HG03064 (cell line): Measurements from ENCODE around the gene PRPH2.
"Not testable (repeated sequence)": the region's sequence is repeated elsewhere in the genome, so short reads cannot be mapped to it uniquely, and the experiment has no call there.

Source experiments
- ATAC-seq: cut with Tn5 transposase; IDR thresholded peaks from one replicate; pipeline ENCODE4 v1.9.1; 2021; ENCODE audit warnings: low read depth; ENCODE audit not compliant: unreplicated experiment

PRPH2 gene

GRCh38 chr6:42742116-42742894, 19.9 kb upstream of the PRPH2 start:
- ATAC-seq: no peak

GRCh38 chr6:42740725-42741124, 18.3 kb upstream of the PRPH2 start:
- ATAC-seq: no peak

- no peak for ATAC-seq
These were observed 13.6 kb upstream of the PRPH2 start for GRCh38 chr6:42735976-42736375.

- not testable (repeated sequence) for ATAC-seq
These were observed 11.6 kb upstream of the PRPH2 start for GRCh38 chr6:42733867-42734481.

GRCh38 chr6:42729731-42730130, 7.3 kb upstream of the PRPH2 start:
- no peak for ATAC-seq

GRCh38 chr6:42727627-42728026, 5.2 kb upstream of the PRPH2 start:
- ATAC-seq: no peak

- ATAC-seq: no peak
These were observed 4.8 kb upstream of the PRPH2 start for GRCh38 chr6:42727087-42727611.

- ATAC-seq: peak; percentile 72
These were observed 4.2 kb upstream of the PRPH2 start for GRCh38 chr6:42726485-42727086.

- no peak for ATAC-seq
These were observed 3.6 kb upstream of the PRPH2 start for GRCh38 chr6:42726026-42726425.

- no peak for ATAC-seq
These were observed 2.4 kb upstream of the PRPH2 start for GRCh38 chr6:42724825-42725224.

GRCh38 chr6:42720739-42721138, 1.7 kb downstream of the PRPH2 start:
- ATAC-seq: no peak

- ATAC-seq: no peak
These were observed 6.5 kb downstream of the PRPH2 start for GRCh38 chr6:42715871-42716270.

- no peak for ATAC-seq
These were observed 8.2 kb downstream of the PRPH2 start for GRCh38 chr6:42714098-42714761.

- no peak for ATAC-seq
These were observed 10.5 kb downstream of the PRPH2 start for GRCh38 chr6:42711930-42712329.

- ATAC-seq: no peak
These were observed 12.1 kb downstream of the PRPH2 start for GRCh38 chr6:42710316-42710715.

GRCh38 chr6:42709871-42710270, 12.5 kb downstream of the PRPH2 start:
- no peak for ATAC-seq

- no peak for ATAC-seq
These were observed 14.3 kb downstream of the PRPH2 start for GRCh38 chr6:42708096-42708495.

GRCh38 chr6:42707595-42707994, 14.8 kb downstream of the PRPH2 start:
- ATAC-seq: no peak

- no peak for ATAC-seq
These were observed 17.4 kb downstream of the PRPH2 start for GRCh38 chr6:42704937-42705374.

GRCh38 chr6:42704251-42704936, 18.0 kb downstream of the PRPH2 start:
- no peak for ATAC-seq
